Ovary (tissue), 9 donors: ENCODE results near the gene RBM7. TPM values are rescaled to one million over a fixed set of nuclear protein-coding genes. Genes with fewer than 3 reads are reported as not detected.

ENCODE experiments used
- DNase-seq, 5 donors: peaks; one replicate each; pipeline ENCODE4 v3.0.0-alpha.2; 2019 to 2020
- H3K27ac ChIP-seq, 2 donors: fragments of 200-600 bp; one replicate each; pipeline versions ENCODE4 v1.5.1 to v1.8.0; 2019 to 2022
- H3K27me3 ChIP-seq: fragments of 200-600 bp; one replicate; pipeline ENCODE4 v1.8.0; 2022
- H3K36me3 ChIP-seq: fragments of 200-600 bp; sonication (generic); one replicate; pipeline ENCODE4 v1.5.1; 2019
- H3K4me1 ChIP-seq: one replicate; pipeline ENCODE4 v1.8.1; 2013; ENCODE audit warnings: mild to moderate bottlenecking, moderate library complexity; ENCODE audit not compliant: insufficient read depth
- H3K4me3 ChIP-seq: fragments of 200-600 bp; sonication (generic); one replicate; pipeline ENCODE4 v1.5.1; 2017
- H3K9me3 ChIP-seq, 2 donors: fragments of 200-600 bp in 1 of 2; sonication (generic) in 1 of 2; one replicate each; pipeline versions ENCODE4 v1.5.1 to v1.8.1; 2013 to 2019; ENCODE audit warnings: mild to moderate bottlenecking in 1 of 2, moderate library complexity in 1 of 2
- CTCF ChIP-seq, 3 donors: fragments of 450-650 bp in 2 of 3; fragments of 200-600 bp in 1 of 3; IDR thresholded peaks; one replicate each; pipeline versions ENCODE4 v1.5.1 to v1.8.0; 2016 to 2022; ENCODE audit warnings: antibody characterized with exemption in 3 of 3, mild to moderate bottlenecking in 1 of 3
- EP300 ChIP-seq: sonication (generic); formaldehyde crosslinking; IDR thresholded peaks from one replicate; pipeline ENCODE4 v1.6.1; 2017; ENCODE audit warnings: antibody characterized with exemption
- POLR2A ChIP-seq: fragments of 450-650 bp; IDR thresholded peaks from one replicate; pipeline ENCODE4 v1.6.1; 2017; ENCODE audit warnings: antibody characterized with exemption, mild to moderate bottlenecking, moderate library complexity
- WGBS, 3 donors: extraction: QIAGEN DNeasy Blood & Tissue Kit in 1 of 3; methylation state at CpG; one replicate each; pipeline versions ENCODE4 v1.1.5 to v1.1.7; 2013 to 2017; 5-methylcytosine and 5-hydroxymethylcytosine counted together
- intact Hi-C, 4 donors: fragments of 100-400 bp; cut with DNase I; formaldehyde crosslinking; loops; one replicate each; pipeline versions ENCODE4 v1.11.0 to v1.15.1; 2022 to 2023
- polyA plus RNA-seq, 2 donors: library from polyadenylated mRNA; stranded (reverse); fragments of 200-250 nt in 1 of 2; fragments of 350-450 nt in 1 of 2; fragmentation: Illumina TruSeq in 1 of 2; extraction: RNeasy Lipid Tissue Mini Kit (QIAGEN cat#74804) in 1 of 2; gene quantifications; one replicate each; pipeline ENCODE4 v1.2.3, GENCODE V29; 2013 to 2014
- total RNA-seq, 7 donors: library from RNA; depleted of rRNA in 2 of 7; stranded (reverse); fragments of >200 nt in 2 of 7; fragmentation: NEBNext Ultra II Directional in 3 of 7; extraction: Animal tissue kit (Norgen Biotek cat#: 25700) in 3 of 7; gene quantifications; one replicate each; pipeline versions ENCODE4 v1.1.0 to v1.2.4, GENCODE V29; 2016 to 2023
- donor health status: DM: no; HTN: no; CAD: no; lungs with moderate emphysema.
- donor health status: DM: no; HTN: no; CAD: no.
- donor health status: Bipolar disorder and iron deficiency.
- donor health status: DM: yes; HTN: yes; CAD: no.
- donor health status: DM: no; HTN: no; CAD: no.
- donor health status: DM: yes; HTN: yes; CAD: no.

RBM7 gene
- total and polyA plus RNA-seq, 9 donors = 21.1 to 41.3 (median 28.3) TPM

GRCh38 chr11:114439229-114440120 lies 39.0 kb downstream of the RBM7 start, which contains the start of gene REXO2:
REXO2 (plus strand) TSS chr11:114439467; CDS start chr11:114439529, 62 bp downstream.
- Histone ChIP-seq H3K4me1 (peaks cover 9% of the 10 kb centered on the region), H3K9me3 (no peaks in the 10 kb centered on the region), H3K27ac (peak within 1 kb of the TSS; percentile 69 to 93), H3K36me3 (no peaks in the 10 kb centered on the region), H3K27me3 (no peaks in the 10 kb centered on the region), H3K4me3 (peak within 1 kb of the TSS; percentile 73)
- 0 to 1% (median 0%) methylated on average over 64 of the region's 64 CpGs for WGBS, 3 donors
- intact Hi-C loops = loop anchor here in 2 of 4 donors (2.0 to 5.0 kb wide), 2 partner anchors 39 to 397 kb away; partner anchors contain the start of genes C11orf71 (in 1 of the 2) and RBM7 (in 1 of the 2)
- TF ChIP-seq POLR2A (peak; percentile 82), EP300 (no peak), CTCF (IDR thresholded peaks at IDR 0.05) (peak in 1 of 3 donors; percentile 41)
- peak; percentile 94 to 97 (median 95) for DNase-seq

- intact Hi-C loops = loop anchor here in 1 of 4 donors (5.0 kb wide), 1 partner anchor 398 kb away; no protein-coding TSS in a partner anchor
- Histone ChIP-seq H3K9me3 (no peaks in the 10 kb centered on the region), H3K36me3 (no peaks in the 10 kb centered on the region), H3K4me3 (peak overlapping the region; percentile 73), H3K27me3 (no peaks in the 10 kb centered on the region), H3K4me1 (peaks cover 9% of the 10 kb centered on the region), H3K27ac (peak overlapping the region; percentile 69 to 93)
- WGBS, 3 donors = 1 to 9% (median 3%) methylated on average over 10 of the region's 10 CpGs
- DNase-seq = no peak
- TF ChIP-seq POLR2A (no peak), CTCF (IDR thresholded peaks at IDR 0.05) (no peak), EP300 (no peak)
These were observed 39.8 kb downstream of the RBM7 start for GRCh38 chr11:114440121-114440860.

GRCh38 chr11:114440971-114441763 lies 40.7 kb downstream of the RBM7 start:
- TF ChIP-seq CTCF (IDR thresholded peaks at IDR 0.05) = no peak
- TF ChIP-seq POLR2A = no peak
- TF ChIP-seq EP300 = no peak
- intact Hi-C loops = loop anchor here in 1 of 4 donors (5.0 kb wide), 1 partner anchor 399 kb away; no protein-coding TSS in a partner anchor
- DNase-seq = no peak
- 27 to 39% (median 32%) methylated on average over 7 of the region's 7 CpGs for WGBS, 3 donors
- Histone ChIP-seq H3K27ac (no peak overlapping the region), H3K36me3 (no peaks in the 10 kb centered on the region), H3K9me3 (no peaks in the 10 kb centered on the region), H3K4me1 (peaks cover 9% of the 10 kb centered on the region), H3K27me3 (no peaks in the 10 kb centered on the region), H3K4me3 (peak overlapping the region; percentile 73)
